SH-SY5Y (cell line): ENCODE data around the gene FLT3.

Experiments used
- GATA2 ChIP-seq: IDR thresholded peaks from 2 replicates; pipeline ENCODE4 v1.6.1; 2011; ENCODE audit warnings: mild to moderate bottlenecking, low read depth, low read length
- GATA3 ChIP-seq: IDR thresholded peaks from 2 replicates; pipeline ENCODE4 v1.6.1; 2011; ENCODE audit warnings: low read depth, mild to moderate bottlenecking, low read length, moderate library complexity

GRCh38 chr13:28100150-28101121 is at the start of gene FLT3:
- TF ChIP-seq GATA2 (no peak), GATA3 (no peak)
